NCI-H748 (cell line): ENCODE measurements around the gene PAOX.
"Not testable (repeated sequence)": the region's sequence is repeated elsewhere in the genome, so short reads cannot be mapped to it uniquely, and the experiment has no call there.

Experiments used
- DNase-seq: peaks from one replicate; lab custom pipeline; 2025; ENCODE audit not compliant: unreplicated experiment; lab: John Stamatoyannopoulos, UW

The PAOX gene

GRCh38 chr10:133403359-133403758, 24.3 kb downstream of the PAOX start:
- DNase-seq: no peak

DNA sequence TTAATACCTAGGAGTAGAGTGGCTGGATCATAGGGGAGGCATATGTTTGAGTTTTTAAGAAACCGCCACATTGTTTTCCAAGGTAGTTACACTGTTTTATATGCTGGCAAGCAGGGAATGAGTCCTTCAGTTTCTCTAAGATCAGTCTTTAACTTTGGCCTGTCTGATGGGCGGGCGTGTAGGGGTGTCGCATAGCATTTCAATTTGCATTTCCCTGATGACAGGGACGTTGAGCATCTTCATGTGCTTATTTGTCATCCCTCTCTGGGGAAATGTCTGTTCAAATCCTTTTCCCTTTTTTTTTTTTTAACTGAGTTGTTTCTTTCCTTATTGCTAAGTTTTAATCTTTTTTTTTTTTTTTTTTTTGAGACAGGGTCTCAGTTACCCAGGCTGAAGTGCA, 24.7 kb downstream of the PAOX start:
- DNase-seq: no peak

DNA sequence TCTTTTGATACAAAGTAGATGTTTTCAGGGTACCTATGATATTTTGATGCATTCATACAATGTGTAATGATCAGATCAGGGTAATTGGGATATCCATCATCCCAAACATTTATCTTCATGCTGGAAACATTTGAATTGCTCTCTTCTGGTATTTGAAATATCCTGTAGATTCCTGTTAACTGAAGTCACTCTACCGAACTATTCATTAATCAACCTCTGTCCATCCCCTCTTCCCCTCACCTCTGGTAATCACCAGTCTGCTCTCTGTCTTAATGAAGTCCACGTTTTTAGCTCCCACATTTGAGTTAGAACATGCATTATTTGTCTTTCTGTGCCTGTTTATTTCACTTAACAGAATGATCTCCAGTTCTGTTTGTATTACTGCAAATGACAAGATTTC, 26.2 kb downstream of the PAOX start:
- no peak for DNase-seq

DNA sequence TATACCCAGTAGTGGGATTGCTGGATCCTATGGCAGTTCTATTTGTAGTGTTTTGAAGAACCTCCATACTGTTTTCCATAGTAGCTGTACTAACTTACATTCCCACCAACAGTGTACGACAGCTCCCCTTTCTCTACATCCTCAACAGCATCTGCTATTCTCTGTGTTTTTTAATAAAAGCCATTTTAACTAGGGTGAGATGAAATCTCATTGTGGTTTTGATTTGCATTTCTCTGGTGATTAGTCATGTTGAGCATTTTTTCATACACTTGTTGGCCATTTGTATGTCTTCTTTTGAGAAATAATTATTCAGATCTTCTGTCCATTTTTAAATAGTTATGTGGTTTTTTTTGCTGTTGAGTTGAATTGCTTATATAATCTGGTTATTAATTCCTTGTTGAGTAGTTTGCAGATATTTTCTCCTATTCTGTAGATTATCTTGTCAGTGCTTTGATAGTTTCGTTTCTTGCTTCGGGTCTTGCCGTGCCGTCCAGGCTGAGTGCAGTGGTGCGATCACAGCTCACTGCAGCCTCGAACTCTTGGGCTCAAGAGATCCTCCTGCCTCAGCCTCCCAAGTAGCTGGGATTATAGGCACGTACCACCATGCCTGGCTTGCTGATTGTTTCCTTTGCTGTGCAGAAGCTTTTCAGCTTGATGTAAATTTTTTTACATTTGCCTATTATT, 26.9 kb downstream of the PAOX start:
- DNase-seq: no peak

DNA sequence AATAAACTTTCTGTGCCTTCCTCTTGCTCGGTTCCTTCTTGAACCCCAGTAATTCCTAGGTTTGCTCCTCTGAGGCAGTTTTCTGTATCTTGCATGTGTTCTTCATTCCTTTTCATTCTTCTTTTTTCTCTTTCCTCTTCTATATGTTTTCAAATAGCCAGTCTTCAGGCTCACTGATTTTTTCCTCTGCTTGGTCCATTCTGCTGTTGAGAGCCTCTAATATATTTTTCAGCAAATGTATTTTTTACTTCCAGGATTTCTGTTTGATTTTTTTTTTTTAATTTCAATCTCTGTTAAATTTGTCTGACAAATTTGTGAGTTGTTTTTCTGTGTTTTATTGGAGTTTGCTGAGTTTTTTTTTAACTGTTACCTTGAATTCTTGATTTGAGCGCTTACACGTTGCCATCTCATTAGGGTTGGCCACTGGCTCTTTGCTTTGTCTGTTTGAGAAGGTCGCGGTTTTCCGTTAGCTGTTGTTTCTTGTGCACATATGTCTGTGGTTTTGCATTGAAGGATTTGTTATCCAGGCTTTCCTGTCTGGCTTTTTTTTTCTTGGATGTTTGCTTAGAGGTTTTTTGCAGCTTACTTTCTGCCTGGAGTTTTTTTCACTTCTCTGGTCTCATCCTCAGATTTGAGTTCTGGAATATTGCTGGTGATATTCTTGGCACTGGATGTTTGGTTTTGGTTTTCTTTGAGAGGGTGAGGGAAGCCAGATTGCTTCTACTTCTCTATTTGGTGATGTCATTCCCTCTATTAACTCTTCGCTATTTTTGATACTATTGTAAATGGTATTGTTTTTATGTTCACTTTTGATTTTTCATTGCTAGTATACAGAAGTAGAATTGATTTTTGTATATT, 32.7 kb downstream of the PAOX start:
- no peak for DNase-seq

DNA sequence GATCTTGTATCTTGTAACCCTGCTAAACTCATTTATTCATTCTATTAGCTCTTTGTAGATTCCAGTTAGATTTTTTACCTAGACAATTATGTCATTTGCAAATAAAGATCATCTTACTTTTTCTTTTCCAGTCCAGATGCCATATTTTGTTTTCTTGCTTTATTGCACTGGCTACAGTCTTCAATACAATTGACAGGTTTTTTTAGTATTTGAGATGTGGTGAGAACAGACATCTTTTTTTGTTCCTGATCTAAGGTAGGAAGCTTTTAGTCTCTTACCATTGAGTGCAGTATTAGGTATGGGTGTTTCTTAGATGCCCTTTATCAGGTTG, 33.3 kb downstream of the PAOX start:
- DNase-seq: no peak

GRCh38 chr10:133414401-133414800, 35.3 kb downstream of the PAOX start:
- not testable (repeated sequence) for DNase-seq

DNA sequence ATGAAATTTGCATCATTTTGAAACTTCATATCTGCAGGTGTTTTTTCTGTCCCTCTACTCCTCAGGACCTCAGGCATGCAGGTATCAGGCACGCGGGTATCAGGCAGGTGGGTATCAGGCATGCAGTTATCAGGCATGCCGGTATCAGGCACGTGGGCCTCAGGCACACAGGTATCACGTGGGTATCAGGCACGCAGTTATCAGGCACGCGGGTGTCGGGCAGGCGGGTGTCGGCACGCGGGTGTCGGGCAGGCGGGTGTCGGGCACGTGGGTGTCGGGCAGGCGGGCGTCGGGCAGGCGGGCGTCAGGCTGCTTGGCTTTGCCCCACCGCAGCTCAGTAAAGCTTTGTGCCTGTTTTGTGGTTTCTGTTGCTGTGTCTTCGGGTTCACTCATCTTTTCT, 36.7 kb downstream of the PAOX start:
- no peak for DNase-seq

DNA sequence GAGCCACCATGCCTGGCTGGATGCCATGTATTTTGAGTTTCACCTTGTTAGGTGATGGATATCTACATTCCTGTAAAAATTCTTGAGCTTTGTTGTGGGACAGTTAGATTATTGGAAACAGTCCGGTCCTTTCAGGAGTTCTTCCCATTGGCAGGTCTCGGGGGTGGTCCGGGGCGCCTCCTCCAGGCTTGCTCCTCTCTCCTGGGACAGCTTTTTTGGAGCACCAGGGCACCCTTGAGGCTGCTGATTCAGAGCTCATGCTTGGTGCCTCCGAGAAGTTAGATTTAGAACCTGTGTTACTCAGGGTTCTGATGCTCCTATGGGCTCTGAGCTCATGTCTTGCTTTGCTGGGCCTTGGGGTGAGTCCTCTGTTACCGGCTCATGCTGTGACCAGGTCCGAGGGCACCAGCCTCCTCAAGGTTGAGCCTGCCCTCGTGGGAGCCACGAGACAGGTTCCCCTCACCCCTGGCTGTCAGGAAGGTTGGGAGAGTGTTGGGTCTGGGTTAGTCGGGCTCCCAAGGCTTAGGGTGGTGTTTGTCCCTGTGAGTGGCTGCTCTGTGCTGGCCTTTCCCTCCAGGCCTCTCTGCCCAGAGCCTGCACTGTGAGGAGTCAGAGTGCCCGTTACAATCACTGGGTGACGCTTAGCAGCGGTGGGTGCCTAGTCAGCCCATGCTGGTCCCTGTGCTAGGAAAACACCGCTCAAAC, 39.4 kb downstream of the PAOX start:
- no peak for DNase-seq

DNA sequence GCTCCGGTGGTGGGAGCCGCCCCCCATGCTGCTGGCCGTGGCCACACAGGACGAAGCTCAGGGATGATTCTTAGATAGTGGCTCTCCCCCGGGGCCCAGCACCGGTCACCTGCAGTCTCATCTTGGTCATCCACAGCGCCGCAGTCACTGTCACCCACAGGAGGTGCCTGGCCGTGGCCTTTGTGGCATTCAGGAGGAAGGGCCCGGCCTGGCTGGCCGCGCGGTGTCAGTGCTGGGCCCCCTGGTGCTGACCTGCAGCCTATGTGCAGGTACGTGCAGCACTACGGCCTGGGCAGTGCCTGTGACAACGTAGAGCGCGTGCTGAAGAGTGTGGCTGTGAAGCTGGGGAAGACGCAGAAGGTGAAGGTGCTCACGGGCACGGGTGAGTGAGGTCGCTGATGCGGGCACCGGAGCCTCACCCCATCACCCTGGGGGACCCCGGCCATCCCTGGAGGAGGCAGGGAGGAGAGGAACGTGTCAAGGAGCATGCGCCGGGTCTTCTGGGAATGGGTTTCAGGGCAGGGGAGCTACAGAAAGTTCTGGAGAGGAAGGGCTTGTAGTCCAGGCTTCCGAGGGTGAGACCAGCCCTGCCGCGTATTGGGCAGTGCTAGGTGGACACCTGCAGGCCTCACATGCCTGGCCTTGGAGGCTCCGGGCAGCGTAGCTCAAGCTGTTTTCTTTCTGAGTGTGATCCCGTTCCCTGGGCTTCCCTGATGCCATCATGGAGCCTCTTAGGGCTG, 40.3 kb downstream of the PAOX start:
- no peak for DNase-seq

GRCh38 chr10:133420028-133420427, 41.0 kb downstream of the PAOX start:
- DNase-seq: no peak

- no peak for DNase-seq
These were observed 41.5 kb downstream of the PAOX start for GRCh38 chr10:133420579-133420978.

- DNase-seq: no peak
These were observed 42.5 kb downstream of the PAOX start for GRCh38 chr10:133421336-133422222.

- no peak for DNase-seq
These were observed 43.3 kb downstream of the PAOX start for GRCh38 chr10:133422223-133422806.

DNA sequence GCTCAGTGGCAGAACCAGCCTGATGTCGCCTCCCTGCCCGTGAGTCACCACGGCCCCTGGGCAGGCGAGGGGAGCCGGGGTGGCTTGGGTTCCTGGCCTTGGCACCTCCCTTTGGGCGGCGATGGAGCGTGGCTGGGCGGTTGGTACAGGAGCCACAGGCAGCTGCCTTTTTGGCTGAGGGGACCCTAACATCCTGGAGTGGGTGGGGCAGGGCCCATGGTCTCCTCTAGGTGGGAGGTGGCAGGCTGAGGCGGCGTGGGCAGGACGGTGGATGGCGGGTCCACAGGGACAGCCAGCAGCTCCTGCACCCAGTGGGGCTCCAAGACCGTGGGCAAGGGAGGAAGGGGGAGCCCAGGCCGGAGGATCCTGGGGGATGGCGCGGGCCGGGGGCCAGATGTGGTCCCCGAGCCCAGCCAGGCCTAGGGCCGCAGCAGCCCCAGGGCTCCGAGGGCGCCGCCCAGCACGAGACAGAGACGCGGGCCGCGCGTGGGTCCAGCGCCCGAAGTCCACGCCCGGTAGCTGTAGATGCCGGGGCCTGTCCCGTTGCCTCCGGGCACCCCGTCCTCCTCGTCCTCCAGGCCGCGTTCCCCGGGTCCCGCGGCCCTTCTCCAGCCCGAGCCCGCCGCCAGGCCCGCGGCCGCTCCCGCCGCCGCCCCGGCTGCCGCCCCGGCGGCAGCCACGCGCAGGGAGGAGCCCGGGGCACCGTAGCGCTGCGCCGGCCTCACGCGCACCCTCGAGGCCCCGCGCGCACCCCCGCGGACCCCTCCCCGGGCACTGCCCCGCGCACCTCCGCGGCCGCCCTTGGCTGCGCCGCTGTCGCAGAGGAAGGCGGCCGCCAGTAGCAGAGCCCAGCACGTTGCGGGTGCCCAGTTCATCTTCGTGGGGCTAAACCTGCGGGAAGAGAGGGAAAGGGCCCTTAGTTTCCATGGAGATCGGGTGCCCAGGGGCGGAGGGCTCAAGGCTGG, 44.0 kb downstream of the PAOX start:
- peak; percentile 31 for DNase-seq

DNA sequence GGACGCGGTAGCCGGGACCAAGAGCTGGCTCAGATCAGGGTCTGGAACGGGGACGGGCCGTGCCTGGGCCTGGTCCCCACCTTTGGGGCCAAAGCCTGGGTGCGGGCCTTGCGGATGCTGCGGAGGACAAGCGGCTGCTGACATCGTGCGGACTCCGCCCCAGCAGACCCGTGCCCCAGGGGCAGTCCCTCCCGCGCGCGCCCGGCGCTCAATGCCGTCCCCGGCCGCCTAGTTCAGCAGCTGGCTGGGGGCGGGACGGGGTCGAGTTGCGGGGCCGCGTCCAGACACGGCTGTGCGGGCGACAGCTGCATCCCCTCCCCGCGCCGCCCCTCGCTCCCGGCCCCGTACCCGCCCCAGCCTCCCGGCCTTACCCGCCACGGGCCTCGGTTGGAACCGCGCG, 45.0 kb downstream of the PAOX start:
- not testable (repeated sequence) for DNase-seq

DNA sequence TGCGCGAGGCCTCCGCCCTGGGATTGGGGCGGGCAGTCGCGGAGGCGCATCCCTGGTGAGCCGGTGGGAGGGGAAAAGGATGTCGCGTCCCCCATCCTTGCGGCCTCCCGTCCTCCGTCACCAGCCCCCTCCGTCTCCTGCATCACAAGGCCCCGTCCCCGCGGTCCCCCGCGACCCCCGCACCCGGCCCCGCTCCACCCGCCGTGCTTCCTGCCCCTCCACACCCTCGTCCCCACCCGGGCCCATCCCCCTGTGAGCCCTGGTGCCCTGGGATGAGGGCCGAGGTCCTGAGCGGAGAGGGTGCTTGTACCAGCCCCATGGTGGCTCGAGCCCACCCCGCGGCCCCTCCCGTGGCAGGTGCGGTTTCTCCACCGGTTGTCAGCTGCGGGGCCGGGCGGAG, 45.5 kb downstream of the PAOX start, which contains the start of gene SPRN:
Gene SPRN, minus strand, starts transcription at position 25 of the 400 bp plus-strand sequence. CDS start 944 bp downstream, outside the sequence.
- not testable (repeated sequence) for DNase-seq

DNA sequence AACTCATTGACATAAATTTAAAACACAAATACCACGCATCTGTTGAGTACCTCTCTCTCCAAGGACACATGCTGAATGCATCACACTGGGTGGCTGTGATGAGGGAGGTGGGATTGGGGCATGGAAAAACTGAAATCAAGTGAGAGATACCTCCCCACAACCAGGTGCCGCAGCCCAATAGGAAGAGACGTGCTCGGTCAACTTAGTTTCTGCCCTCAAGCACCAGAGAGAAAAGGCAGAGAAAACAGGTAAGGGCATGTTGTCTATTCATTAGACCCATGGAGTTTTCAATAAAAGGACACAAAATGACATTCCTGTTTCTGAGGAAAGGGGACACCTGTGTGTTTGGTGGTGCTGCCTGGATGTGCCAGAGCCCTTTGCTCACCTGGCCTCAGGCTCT, 50.5 kb downstream of the PAOX start:
- DNase-seq: not testable (repeated sequence)
